Measurements from ENCODE around the gene SSX4B. TPM values are rescaled to one million over a fixed set of nuclear protein-coding genes. Genes with fewer than 3 reads are reported as not detected.
"Not testable (repeated sequence)": the region's sequence is repeated elsewhere in the genome, so short reads cannot be mapped to it uniquely, and the experiment has no call there.

The SSX4B gene
- total RNA-seq, result not detected
- long read RNA-seq, result 0 reads

GRCh38 chrX:48411860-48412259, at the start of gene SSX4B:
TSS of gene SSX4B (minus strand) at chrX:48411960. CDS start at chrX:48411372, 588 bp downstream.
- DNase-seq (ENCODE audit: low spot score), result not testable (repeated sequence)

DNA sequence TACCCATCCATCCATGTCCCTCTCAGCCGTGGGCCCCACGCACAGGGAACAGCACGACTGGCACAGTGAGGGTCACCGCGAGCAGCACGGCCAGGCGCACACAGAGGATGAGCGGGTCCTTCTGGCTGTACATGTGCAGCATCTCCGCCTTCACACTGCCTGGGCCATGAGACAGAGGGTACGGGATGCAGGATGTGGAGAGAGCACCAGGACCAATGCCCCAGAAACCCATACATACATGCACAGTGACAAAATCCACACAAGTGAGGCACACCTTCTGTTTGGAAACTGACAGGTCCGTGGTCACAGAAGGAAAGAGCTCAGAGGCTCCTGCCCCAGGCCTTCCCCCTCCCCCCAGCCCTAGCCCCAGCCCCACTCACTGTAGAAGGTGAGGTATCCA, 48.8 kb upstream of the SSX4B start:
- DNase-seq (ENCODE audit: low spot score), result no peak

GRCh38 chrX:48460031-48460430, 48.3 kb upstream of the SSX4B start:
- no peak for DNase-seq (ENCODE audit: low spot score)

DNA sequence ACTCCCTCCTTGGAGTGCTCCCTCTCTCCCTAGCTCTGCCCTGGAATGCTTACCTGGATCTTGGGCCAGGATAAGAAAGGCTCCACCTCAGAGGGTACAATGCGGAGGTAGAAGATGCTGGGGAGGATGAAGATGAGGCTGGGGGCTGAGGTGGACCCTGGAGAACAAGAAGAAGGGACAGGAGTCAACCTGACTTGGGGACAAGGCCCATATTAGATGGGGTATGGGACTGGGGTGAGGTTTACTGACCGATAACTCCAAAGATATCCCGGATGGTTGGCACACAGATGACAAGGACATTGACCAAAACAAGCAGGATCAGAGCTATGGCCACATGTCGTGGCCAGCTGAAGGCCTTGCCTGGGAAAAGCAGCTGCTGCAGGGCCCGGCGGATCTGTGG, 47.7 kb upstream of the SSX4B start:
- DNase-seq (ENCODE audit: low spot score), result peak; percentile 53

DNA sequence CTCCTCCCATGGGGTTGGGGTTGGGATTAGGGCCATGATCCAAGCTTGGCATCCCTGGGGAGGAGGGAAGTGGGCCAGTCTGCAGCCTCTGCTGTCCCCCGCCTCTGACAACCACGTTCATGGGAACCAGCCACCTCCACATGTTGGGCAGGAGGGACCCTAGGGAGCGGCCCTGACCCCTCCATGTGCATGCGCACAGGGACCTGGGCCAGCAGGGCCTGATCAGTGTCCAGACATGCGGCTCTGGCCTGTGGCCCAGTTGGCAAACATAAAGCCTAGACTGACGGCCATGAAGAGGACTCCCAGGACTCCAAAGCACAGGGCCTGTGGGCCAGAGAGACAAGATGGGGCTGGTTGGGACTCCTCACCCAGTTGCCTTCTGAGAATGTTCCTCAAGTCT, 47.0 kb upstream of the SSX4B start:
- peak; percentile 81 for DNase-seq (ENCODE audit: low spot score)

- no peak for DNase-seq (ENCODE audit: low spot score)
Observed at GRCh38 chrX:48456628-48457331, 45.0 kb upstream of the SSX4B start.

DNA sequence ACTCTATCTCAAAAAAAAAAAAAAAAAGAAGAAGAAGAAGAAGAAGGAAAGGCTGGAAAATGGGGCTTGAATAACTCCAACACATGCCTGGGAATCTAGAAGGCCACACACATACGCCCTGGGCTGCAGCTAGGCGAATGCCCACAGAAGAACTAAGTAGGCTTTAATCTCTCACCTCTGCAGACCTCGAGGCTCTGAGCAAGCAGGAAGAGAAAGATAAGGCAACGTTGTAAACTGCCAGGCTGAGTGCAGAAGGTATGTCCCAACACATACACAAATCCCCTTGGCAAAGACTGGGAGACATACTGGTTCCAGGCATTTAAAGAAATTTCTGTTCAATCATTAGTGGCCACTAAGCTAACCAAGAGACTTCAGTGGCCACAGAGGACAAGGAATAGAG, 39.9 kb upstream of the SSX4B start:
- DNase-seq (ENCODE audit: low spot score), result no peak

DNA sequence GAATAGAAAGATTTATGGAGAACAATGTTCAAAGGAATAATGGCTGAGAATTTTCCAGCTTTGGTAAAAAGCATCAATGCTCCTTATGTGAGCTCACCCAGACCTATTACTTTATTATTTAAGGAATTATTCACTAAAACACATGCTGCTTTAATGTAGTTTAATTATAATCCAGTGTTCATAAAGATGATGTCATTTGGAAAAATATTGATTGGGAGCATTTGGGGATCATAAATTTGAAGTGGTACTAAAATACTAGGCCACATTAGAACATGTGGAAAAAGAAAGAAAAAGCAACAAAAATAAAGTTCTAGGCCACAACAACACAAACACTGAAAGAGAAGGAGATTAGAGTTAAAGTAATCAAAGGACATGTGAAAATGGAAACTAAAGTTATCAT, 38.3 kb upstream of the SSX4B start:
- DNase-seq (ENCODE audit: low spot score), result no peak

DNA sequence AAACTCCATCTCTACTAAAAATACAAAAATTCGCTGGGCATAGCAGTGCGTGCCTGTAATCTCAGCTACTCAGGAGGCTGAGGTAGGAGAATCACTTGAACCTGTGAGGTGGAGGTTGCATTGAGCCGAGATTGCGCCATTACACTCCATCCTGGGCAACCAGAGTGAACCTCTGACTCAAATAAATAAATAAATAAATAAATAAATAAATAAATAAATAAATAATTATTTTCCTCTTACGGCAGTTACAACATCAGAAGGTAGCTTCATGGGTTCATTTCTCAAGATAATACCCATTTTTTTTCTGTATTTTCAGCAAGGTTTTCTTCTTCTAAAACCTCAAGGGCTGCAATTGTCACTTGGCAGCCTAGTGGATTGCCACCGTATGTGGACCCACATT, 35.4 kb upstream of the SSX4B start:
- DNase-seq (ENCODE audit: low spot score), result not testable (repeated sequence)

DNA sequence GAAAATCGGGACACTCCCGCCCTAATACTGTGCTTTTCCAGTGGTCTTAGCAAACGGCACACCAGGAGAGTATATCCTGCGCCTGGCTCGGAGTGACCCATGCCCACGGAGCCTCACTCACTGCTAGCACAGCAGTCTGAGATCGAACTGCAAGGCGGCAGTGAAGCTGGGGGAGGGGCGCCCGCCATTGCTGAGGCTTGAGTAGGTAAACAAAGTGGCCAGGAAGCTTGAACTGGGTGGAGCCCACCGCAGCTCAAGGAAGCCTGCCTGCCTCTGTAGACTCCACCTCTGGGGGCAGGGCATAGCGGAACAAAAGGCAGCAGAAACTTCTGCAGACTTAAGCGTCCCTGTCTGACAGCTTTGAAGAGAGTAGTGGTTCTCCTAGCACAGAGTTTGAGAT, 22.0 kb upstream of the SSX4B start:
- not testable (repeated sequence) for DNase-seq (ENCODE audit: low spot score)

DNA sequence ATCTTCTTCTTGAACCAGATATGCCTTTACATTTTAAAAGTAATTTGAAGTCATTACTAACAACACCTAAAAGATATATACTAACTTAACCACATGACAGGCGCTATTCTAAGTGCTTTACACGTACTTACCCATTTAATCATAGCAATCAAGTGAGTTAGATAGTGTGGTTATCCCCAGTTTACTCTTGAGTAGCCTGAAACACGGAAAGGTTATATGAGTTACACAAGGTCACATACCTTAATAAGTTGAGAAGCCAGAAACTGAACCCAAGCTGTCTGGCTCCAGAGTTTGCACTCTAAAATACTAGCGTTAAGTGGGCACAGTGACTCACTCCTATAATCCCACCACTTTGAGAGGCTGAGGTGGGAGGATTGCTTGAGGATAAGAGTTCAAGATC, 18.4 kb upstream of the SSX4B start:
- not testable (repeated sequence) for DNase-seq (ENCODE audit: low spot score)

GRCh38 chrX:48429606-48430005, 17.8 kb upstream of the SSX4B start:
- DNase-seq (ENCODE audit: low spot score), result not testable (repeated sequence)

GRCh38 chrX:48427027-48427716, 15.4 kb upstream of the SSX4B start:
- not testable (repeated sequence) for DNase-seq (ENCODE audit: low spot score)

DNA sequence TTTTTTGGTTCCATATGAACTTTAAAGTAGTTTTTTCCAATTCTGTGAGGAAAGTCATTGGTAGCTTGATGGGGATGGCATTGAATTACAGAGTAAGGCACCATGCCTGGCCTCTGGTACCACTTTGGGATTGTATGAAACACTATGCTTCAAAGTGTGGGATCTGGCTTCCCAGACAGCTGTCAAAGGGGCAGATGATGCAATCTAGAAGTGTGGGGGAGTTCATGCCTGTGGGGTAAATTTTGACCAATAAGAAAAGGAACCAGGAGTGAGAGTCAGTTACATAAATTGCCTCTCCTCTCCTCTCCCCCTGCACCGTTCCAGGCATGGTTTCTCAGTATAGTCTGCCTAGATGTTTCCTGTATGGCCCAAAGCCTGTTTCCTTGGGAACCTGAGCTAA, 13.9 kb downstream of the SSX4B start:
- DNase-seq (ENCODE audit: low spot score), result not testable (repeated sequence)

GRCh38 chrX:48396931-48397330, 14.8 kb downstream of the SSX4B start:
- DNase-seq (ENCODE audit: low spot score), result not testable (repeated sequence)

GRCh38 chrX:48383239-48383638, 28.5 kb downstream of the SSX4B start, which contains the start of gene SSX4:
TSS of gene SSX4 (plus strand) at chrX:48383539. CDS start at chrX:48384054, 515 bp downstream.
- DNase-seq (ENCODE audit: low spot score), result not testable (repeated sequence)

DNA sequence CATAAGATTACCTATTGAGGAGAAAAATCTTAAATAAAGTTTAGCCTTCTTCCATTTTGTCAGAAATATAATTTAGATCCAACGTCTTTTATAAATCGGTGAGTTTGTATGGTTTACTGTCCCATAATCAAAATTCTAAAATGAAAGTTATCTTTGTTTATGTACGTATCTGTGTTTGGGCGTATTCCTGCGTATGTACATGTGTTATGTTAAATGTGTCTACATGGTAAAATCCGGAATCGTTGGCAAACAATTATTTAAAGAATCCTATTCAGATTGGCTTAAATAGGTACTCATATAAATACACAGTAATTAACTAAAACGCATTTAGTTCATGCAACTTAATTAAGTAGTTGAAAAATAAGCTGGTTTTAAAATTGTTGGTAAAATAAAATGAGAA, 41.4 kb downstream of the SSX4B start:
- DNase-seq (ENCODE audit: low spot score), result not testable (repeated sequence)

DNA sequence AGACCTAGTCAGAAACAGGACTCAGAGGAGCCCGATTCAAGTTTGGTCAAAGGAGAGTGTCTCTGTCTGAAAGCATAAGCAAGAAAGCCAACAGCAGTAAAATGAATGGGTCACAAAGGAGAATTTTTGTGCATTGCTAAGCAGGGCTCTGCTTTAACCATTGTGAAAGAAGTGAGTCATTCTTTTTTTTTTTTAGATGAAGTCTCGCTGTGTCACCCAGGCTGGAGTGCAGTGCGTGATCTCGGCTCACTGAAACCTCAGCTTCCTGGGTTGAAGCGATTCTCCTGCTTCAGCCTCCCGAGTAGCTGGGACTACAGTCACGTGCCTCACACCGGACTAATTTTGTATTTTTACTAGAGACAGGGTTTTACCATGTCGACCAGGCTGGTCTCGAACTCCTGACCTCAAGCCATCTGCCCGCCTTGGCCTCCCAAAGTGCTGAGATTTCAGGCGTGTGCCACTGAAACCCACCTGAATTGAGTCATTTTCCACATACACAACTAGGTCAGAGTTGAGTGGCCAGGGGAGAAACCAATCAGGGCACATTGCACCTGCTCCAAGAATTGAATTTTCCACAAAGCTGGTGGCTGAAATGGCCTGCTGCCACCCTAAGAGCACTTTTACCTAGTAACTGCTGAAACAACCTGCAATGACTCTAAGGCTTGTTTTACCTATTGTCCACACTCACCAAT, 43.9 kb downstream of the SSX4B start:
- not testable (repeated sequence) for DNase-seq (ENCODE audit: low spot score)

- not testable (repeated sequence) for DNase-seq (ENCODE audit: low spot score)
Observed at GRCh38 chrX:48359281-48359680, 52.5 kb downstream of the SSX4B start.

DNA sequence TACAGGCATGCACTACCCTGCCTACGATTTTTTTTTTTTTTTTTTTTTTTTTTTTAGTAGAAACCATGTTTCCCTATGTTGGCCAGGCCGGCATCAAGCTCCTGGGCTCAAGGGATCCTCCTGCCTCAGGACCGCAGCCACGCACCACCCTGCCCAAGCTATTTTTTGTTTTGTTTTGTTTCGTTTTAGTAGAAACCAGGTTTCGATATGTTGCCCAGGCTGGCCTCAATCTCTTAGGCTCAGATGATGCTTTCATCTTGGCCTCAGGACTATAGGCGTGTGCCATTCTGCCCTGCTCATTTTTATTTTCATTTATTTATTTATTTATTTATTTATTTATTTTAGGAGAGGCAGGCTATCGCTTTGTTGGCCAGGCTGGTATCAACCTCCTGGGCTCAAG, 54.1 kb downstream of the SSX4B start:
- DNase-seq (ENCODE audit: low spot score), result no peak

DNA sequence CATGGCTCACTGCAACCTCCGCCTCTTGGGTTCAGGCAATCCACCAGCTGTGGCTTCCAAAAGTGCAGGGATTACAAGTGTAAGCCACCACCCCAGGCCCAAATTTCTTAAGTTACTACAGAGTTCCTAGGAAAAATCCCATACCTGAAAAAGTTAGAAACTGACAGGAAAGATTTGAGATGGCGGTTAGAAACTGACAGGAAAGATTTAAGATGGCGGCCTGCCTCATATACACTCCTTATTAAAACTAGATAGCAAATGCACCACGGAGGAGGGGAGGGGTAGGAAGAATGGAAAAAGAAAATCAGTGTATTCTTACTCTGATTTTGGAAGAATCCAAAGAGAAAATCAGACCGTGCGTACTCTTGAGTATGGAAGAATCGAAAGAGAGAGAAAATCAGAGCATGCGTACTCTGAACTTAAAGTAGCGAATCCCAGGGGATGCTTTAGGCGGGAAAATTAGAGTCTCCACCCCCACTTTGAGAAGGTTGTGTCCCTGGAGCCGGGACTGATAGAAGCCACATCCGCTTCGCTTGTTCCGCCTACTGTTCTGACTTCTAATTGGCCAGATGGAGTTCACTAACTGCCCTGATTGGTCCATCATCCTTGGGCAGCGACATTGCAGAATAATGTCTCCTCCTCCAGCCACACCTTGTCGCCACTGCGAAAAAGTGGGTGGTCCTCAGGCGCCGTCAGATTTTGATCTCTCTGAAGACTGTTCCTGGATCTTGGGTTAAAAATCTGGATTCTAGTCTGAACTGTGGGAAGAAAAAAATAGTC, 55.3 kb downstream of the SSX4B start, which contains the start of gene SSX3:
Gene SSX3, minus strand, starts transcription at position 389 of the 780 bp plus-strand sequence. CDS start 1,454 bp downstream, outside the sequence.
- not testable (repeated sequence) for DNase-seq (ENCODE audit: low spot score)

Measured in mesenteric fat pad (tissue), 1 donor.